GM19372 (cell line): ENCODE measurements around the gene ADARB2.
"Not testable (repeated sequence)": the region's sequence is repeated elsewhere in the genome, so short reads cannot be mapped to it uniquely, and the experiment has no call there.

Experiments used
- ATAC-seq: cut with Tn5 transposase; IDR thresholded peaks from one replicate; pipeline ENCODE4 v1.9.1; 2021; ENCODE audit warnings: mild to moderate bottlenecking, low read depth, moderate library complexity; ENCODE audit not compliant: unreplicated experiment

Gene ADARB2

GRCh38 chr10:1624240-1624639 is 113.1 kb downstream of the ADARB2 start:
- no peak for ATAC-seq

GRCh38 chr10:1620803-1621202 is 116.5 kb downstream of the ADARB2 start:
- ATAC-seq = no peak

- ATAC-seq = not testable (repeated sequence)
These were observed 119.7 kb downstream of the ADARB2 start for GRCh38 chr10:1617376-1618317.

- not testable (repeated sequence) for ATAC-seq
These were observed 120.6 kb downstream of the ADARB2 start for GRCh38 chr10:1616701-1617100.

- no peak for ATAC-seq
These were observed 122.0 kb downstream of the ADARB2 start for GRCh38 chr10:1615186-1615954.

- ATAC-seq = no peak
These were observed 123.8 kb downstream of the ADARB2 start for GRCh38 chr10:1613511-1613910.

GRCh38 chr10:1612908-1613307 is 124.4 kb downstream of the ADARB2 start:
- no peak for ATAC-seq

- no peak for ATAC-seq
These were observed 125.3 kb downstream of the ADARB2 start for GRCh38 chr10:1611936-1612550.

- ATAC-seq = no peak
These were observed 126.1 kb downstream of the ADARB2 start for GRCh38 chr10:1610986-1611770.

GRCh38 chr10:1609648-1609970 is 127.7 kb downstream of the ADARB2 start:
- no peak for ATAC-seq

GRCh38 chr10:1608851-1609647 is 128.3 kb downstream of the ADARB2 start:
- ATAC-seq = no peak

GRCh38 chr10:1608408-1608807 is 128.9 kb downstream of the ADARB2 start:
- ATAC-seq = no peak

GRCh38 chr10:1607466-1607865 is 129.9 kb downstream of the ADARB2 start:
- ATAC-seq = no peak

GRCh38 chr10:1605999-1606940 is 131.1 kb downstream of the ADARB2 start:
- ATAC-seq = no peak

GRCh38 chr10:1605121-1605520 is 132.2 kb downstream of the ADARB2 start:
- ATAC-seq = no peak

GRCh38 chr10:1604246-1604645 is 133.1 kb downstream of the ADARB2 start:
- no peak for ATAC-seq

- no peak for ATAC-seq
These were observed 134.1 kb downstream of the ADARB2 start for GRCh38 chr10:1603181-1603580.

GRCh38 chr10:1602037-1602484 is 135.3 kb downstream of the ADARB2 start:
- ATAC-seq = no peak
